Measurements from ENCODE around the gene MYOC.

DNA sequence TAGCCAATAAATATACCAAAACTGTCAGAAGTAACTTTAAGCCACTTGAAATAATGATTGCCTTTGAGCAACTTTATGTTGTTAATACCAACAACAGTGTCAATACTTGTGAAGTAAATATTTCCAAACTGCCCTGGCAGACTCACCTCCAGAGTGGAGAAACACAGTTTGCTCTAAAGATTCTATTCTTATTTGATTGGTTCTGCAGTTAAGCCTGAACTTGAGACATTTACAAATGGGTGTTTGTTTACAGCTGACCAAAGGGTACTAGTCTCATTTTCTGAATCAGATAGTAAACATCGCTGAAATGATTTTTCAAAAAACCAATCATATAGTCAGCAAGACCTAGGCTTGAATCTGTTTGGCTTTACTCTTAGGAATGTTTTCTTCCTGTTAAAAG, 1.3 kb upstream of the MYOC start:
- no peak for TF ChIP-seq CTCF (IDR thresholded peaks at IDR 0.05)
- TF ChIP-seq POLR2AphosphoS5 (IDR thresholded peaks at IDR 0.05; ENCODE audit: low read depth, low read length): no peak
- no peak for TF ChIP-seq TCF7L2 (IDR thresholded peaks at IDR 0.05; ENCODE audit: low read depth, low read length)
- TF ChIP-seq SIN3A (IDR thresholded peaks at IDR 0.05; ENCODE audit: borderline replicate concordance, insufficient read depth, low read depth, low read length): no peak
